OCI-LY1 (cell line): Measurements from ENCODE around the gene NGF.

Experiments used
- EZH2 ChIP-seq: fragments of 200-600 bp; sonication (generic), shearing (Covaris generic); IDR thresholded peaks from 2 replicates; pipeline ENCODE4 v1.8.0; 2017; ENCODE audit warnings: borderline replicate concordance, mixed run types, mild to moderate bottlenecking, antibody characterized with exemption, low read length, moderate library complexity, mixed read lengths
- TF ChIP-seq, protein P1 (sequence below): fragments of 200-600 bp; sonication (generic), shearing (Covaris generic); IDR thresholded peaks from 2 replicates; pipeline ENCODE4 v1.5.1; 2017; ENCODE audit warnings: mild to moderate bottlenecking, antibody characterized with exemption, low read length, moderate library complexity, mixed read lengths

DNA sequence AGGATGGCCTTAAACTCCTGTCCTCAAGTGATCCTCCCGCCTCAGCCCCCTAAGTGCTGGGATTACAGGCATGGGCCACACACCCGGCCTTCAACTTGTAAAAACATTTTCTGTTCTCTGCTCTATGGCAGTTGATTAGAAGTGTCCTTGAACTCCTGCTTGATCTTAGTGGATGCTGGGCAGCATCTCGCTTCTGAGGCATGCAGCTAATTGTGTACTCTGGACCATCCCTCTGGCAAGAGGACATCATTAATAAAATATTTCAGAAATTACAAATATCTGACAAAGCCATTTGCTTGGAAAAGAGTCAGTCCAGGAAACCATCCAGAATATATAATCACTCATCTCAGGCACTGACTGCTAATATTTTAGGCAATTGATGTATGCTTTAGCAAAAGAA lies 8.1 kb downstream of the NGF start:
- TF ChIP-seq, protein P1, sequence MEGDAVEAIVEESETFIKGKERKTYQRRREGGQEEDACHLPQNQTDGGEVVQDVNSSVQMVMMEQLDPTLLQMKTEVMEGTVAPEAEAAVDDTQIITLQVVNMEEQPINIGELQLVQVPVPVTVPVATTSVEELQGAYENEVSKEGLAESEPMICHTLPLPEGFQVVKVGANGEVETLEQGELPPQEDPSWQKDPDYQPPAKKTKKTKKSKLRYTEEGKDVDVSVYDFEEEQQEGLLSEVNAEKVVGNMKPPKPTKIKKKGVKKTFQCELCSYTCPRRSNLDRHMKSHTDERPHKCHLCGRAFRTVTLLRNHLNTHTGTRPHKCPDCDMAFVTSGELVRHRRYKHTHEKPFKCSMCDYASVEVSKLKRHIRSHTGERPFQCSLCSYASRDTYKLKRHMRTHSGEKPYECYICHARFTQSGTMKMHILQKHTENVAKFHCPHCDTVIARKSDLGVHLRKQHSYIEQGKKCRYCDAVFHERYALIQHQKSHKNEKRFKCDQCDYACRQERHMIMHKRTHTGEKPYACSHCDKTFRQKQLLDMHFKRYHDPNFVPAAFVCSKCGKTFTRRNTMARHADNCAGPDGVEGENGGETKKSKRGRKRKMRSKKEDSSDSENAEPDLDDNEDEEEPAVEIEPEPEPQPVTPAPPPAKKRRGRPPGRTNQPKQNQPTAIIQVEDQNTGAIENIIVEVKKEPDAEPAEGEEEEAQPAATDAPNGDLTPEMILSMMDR, result no peak
- no peak for TF ChIP-seq EZH2
